Keratinocyte (primary cell): ENCODE results near the gene HOMER2. TPM values are rescaled to one million over a fixed set of nuclear protein-coding genes. Genes with fewer than 3 reads are reported as not detected.

Experiments used
- DNase-seq: peaks from one replicate; pipeline ENCODE4 v3.0.0-alpha.2; 2011; ENCODE audit warnings: low read depth, missing footprints, low spot score
- FAIRE-seq: peaks from 2 replicates; lab custom pipeline; 2011; peaks lifted over from hg19 to GRCh38; lab: Jason Lieb, UNC
- H2AFZ ChIP-seq: 2 replicates; pipeline ENCODE4 v1.6.0; 2012; ENCODE audit warnings: low read length, control low read depth, inconsistent platforms; ENCODE audit not compliant: control insufficient read depth
- H3K27ac ChIP-seq: 2 replicates; pipeline ENCODE4 v1.5.1; 2011; ENCODE audit warnings: low read length; ENCODE audit not compliant: control insufficient read depth, insufficient read depth
- H3K27me3 ChIP-seq: 3 replicates; pipeline ENCODE4 v1.6.0; 2011; ENCODE audit warnings: low read length; ENCODE audit not compliant: control insufficient read depth, insufficient read depth; ENCODE audit errors: extremely low read depth
- H3K36me3 ChIP-seq, 2 experiments: 2 replicates in 1 of 2; 3 replicates in 1 of 2; pipeline ENCODE4 v1.5.1; 2011; ENCODE audit warnings: low read length in 2 of 2, mild to moderate bottlenecking in 1 of 2; ENCODE audit not compliant: control insufficient read depth in 2 of 2, insufficient read depth in 2 of 2; ENCODE audit errors: extremely low read depth in 1 of 2
- H3K4me1 ChIP-seq: 3 replicates; pipeline ENCODE4 v1.5.1; 2011; ENCODE audit warnings: low read length; ENCODE audit not compliant: control insufficient read depth, insufficient read depth; ENCODE audit errors: extremely low read depth
- H3K4me2 ChIP-seq: 3 replicates; pipeline ENCODE4 v1.6.0; 2011; ENCODE audit warnings: low read depth, low read length; ENCODE audit not compliant: control insufficient read depth, insufficient read depth; ENCODE audit errors: extremely low read depth
- H3K4me3 ChIP-seq, 3 experiments: fragments of 200-600 bp in 1 of 3; sonication (generic) in 1 of 3; 2 replicates in 2 of 3; 3 replicates in 1 of 3; pipeline ENCODE4 v1.5.1; 2011 to 2016; ENCODE audit warnings: low read length in 3 of 3, mild to moderate bottlenecking in 3 of 3, control low read depth in 2 of 3, inconsistent platforms in 1 of 3, low read depth in 1 of 3, mixed read lengths in 1 of 3, mixed run types in 1 of 3, moderate library complexity in 1 of 3; ENCODE audit not compliant: control insufficient read depth in 2 of 3, insufficient read depth in 2 of 3; ENCODE audit errors: extremely low read depth in 1 of 3
- H3K79me2 ChIP-seq: 2 replicates; pipeline ENCODE4 v1.6.0; 2012; ENCODE audit warnings: low read length; ENCODE audit not compliant: control insufficient read depth, insufficient read depth
- H3K9ac ChIP-seq: 3 replicates; pipeline ENCODE4 v1.6.0; 2011; ENCODE audit warnings: low read length; ENCODE audit not compliant: control insufficient read depth, insufficient read depth; ENCODE audit errors: extremely low read depth
- H3K9me1 ChIP-seq: 3 replicates; pipeline ENCODE4 v1.6.0; 2011; ENCODE audit warnings: low read length; ENCODE audit not compliant: control insufficient read depth, insufficient read depth; ENCODE audit errors: extremely low read depth
- H3K9me3 ChIP-seq: 2 replicates; pipeline ENCODE4 v1.5.1; 2012; ENCODE audit warnings: low read depth, low read length; ENCODE audit not compliant: control insufficient read depth
- H4K20me1 ChIP-seq: 3 replicates; pipeline ENCODE4 v1.6.0; 2011; ENCODE audit warnings: low read length; ENCODE audit not compliant: control insufficient read depth, insufficient read depth; ENCODE audit errors: extremely low read depth
- EZH2 ChIP-seq: IDR thresholded peaks from one replicate; pipeline ENCODE4 v1.6.1; 2012; ENCODE audit warnings: inconsistent platforms, mild to moderate bottlenecking, low read length, moderate library complexity
- dilution Hi-C: fragments of 300-500 bp; cut with MboI; formaldehyde crosslinking; loops from one replicate; pipeline ENCODE4 v1.7.0; 2020; ENCODE audit warnings: low sequenced_read_pairs; ENCODE audit not compliant: extremely low pct_ligation_motif_present
- polyA plus RNA-seq, 5 experiments: library from polyadenylated mRNA; depleted of rRNA in 3 of 5; stranded (reverse) in 3 of 5; stranded (forward) in 1 of 5; unstranded in 1 of 5; fragments of >200 nt; gene quantifications; 1 replicate in 1 of 5; 2 replicates in 3 of 5; 3 replicates in 1 of 5; pipeline versions ENCODE4 v1.2.1 to v1.2.3, GENCODE V29; 2011 to 2012; ENCODE audit warnings: missing spikeins in 2 of 5, low read depth in 1 of 5, low replicate concordance in 1 of 5
- TF ChIP-seq, protein P1 (sequence below), 3 experiments: IDR thresholded peaks in 1 of 3; conservative IDR thresholded peaks in 1 of 3; optimal IDR thresholded peaks in 1 of 3; 2 replicates in 2 of 3; 3 replicates in 1 of 3; pipeline versions ENCODE3 to v1.5.1; 2011; ENCODE audit warnings: low read length in 3 of 3, mild to moderate bottlenecking in 3 of 3, moderate library complexity in 2 of 3, control low read depth in 1 of 3, inconsistent platforms in 1 of 3; ENCODE audit not compliant: insufficient read depth in 2 of 3; ENCODE audit errors: extremely low read depth in 1 of 3

The HOMER2 gene
- polyA plus RNA-seq, 1 donor (not counting 4 experiments of a cell fraction or from before 2014, with no cell fraction given) = 12.4 TPM

DNA sequence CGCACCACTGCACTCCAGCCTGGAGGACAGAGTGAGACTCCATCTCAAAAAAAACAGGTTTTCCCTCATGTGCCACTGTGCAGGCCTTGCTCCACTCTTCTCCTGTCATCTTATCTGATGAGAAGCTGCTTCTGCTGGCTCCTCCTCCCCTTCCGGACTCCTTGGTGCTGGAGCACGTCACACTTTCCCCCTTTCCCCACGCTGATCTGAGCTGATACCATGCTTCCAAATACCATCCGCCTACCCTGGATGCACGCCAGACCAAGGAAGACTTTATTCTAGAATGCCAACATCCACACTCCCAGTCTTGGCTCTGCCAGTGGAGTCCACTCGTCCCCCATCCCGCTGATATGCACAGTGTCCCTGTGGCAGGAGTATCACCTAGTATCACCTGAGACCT, 31.3 kb downstream of the HOMER2 start:
- Histone ChIP-seq H3K36me3 (no peaks in the 10 kb centered on the region), H3K27ac (no peak overlapping the region), H3K9ac (no peak overlapping the region), H3K4me2 (no peak overlapping the region), H3K79me2 (no peaks in the 10 kb centered on the region), H3K9me3 (no peaks in the 10 kb centered on the region), H3K9me1 (peaks cover 2% of the 10 kb centered on the region), H2AFZ (no peak overlapping the region), H3K27me3 (no peaks in the 10 kb centered on the region), H3K4me1 (no peaks in the 10 kb centered on the region), H4K20me1 (no peaks in the 10 kb centered on the region), H3K4me3 (no peak overlapping the region)
- no peak for TF ChIP-seq EZH2
- TF ChIP-seq, protein P1, sequence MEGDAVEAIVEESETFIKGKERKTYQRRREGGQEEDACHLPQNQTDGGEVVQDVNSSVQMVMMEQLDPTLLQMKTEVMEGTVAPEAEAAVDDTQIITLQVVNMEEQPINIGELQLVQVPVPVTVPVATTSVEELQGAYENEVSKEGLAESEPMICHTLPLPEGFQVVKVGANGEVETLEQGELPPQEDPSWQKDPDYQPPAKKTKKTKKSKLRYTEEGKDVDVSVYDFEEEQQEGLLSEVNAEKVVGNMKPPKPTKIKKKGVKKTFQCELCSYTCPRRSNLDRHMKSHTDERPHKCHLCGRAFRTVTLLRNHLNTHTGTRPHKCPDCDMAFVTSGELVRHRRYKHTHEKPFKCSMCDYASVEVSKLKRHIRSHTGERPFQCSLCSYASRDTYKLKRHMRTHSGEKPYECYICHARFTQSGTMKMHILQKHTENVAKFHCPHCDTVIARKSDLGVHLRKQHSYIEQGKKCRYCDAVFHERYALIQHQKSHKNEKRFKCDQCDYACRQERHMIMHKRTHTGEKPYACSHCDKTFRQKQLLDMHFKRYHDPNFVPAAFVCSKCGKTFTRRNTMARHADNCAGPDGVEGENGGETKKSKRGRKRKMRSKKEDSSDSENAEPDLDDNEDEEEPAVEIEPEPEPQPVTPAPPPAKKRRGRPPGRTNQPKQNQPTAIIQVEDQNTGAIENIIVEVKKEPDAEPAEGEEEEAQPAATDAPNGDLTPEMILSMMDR (optimal IDR thresholded peaks at IDR 0.05 in 1 of 3, IDR thresholded peaks at IDR 0.05 in 1 of 3, conservative IDR thresholded peaks at IDR 0.05 in 1 of 3; ENCODE audit: extremely low read depth in 1 of 3, insufficient read depth in 2 of 3, low read length in 3 of 3) = no peak
- FAIRE-seq (no peak), DNase-seq (no peak)
- dilution Hi-C loops = no loop called here

DNA sequence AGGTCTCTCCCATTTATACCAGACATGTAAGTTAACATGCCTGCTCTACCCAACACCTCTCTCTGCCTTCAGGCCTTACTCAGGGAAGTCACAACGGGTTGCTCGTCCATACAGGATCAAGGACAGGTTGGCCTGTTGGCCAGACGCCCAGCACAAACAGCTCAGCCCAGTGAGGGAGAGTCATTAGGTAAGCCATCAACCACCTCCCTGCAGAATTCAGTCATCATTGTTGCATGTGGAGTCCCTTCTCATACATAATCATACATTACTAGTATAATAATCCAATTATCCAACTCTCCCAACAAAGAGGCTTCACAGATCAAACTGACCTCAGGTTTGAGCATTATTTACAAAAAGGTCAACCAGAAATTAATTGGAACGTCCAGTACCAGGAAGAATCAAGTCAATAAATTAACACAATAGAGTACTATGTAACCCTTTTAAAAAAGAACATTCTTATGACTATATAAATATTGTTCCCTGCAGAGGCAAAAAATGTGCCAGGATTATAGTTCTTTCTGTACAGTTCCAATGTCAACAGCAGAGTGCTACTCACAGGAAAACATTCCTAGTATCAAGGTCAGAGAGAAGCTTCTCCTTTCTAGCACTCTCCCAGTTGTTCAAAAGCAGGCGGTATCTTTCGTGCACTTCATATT, 33.2 kb downstream of the HOMER2 start:
- Histone ChIP-seq H3K27me3 (no peaks in the 10 kb centered on the region), H3K4me3 (no peak overlapping the region), H3K27ac (no peak overlapping the region), H3K9me1 (peaks cover 2% of the 10 kb centered on the region), H3K9ac (no peak overlapping the region), H3K9me3 (no peaks in the 10 kb centered on the region), H3K36me3 (no peaks in the 10 kb centered on the region), H3K79me2 (no peaks in the 10 kb centered on the region), H3K4me1 (no peaks in the 10 kb centered on the region), H3K4me2 (no peak overlapping the region), H2AFZ (no peak overlapping the region), H4K20me1 (no peaks in the 10 kb centered on the region)
- dilution Hi-C loops = no loop called here
- FAIRE-seq (peak; percentile 5), DNase-seq (no peak)
- TF ChIP-seq, protein P1 (optimal IDR thresholded peaks at IDR 0.05 in 1 of 3, IDR thresholded peaks at IDR 0.05 in 1 of 3, conservative IDR thresholded peaks at IDR 0.05 in 1 of 3; ENCODE audit: extremely low read depth in 1 of 3, insufficient read depth in 2 of 3, low read length in 3 of 3) = no peak
- TF ChIP-seq EZH2 = no peak
